Esophagus (tissue), 2 donors: ENCODE data around the gene ANK3. TPM values are rescaled to one million over a fixed set of nuclear protein-coding genes. Genes with fewer than 3 reads are reported as not detected.

ENCODE experiments used
- H3K27ac ChIP-seq, 2 donors: one replicate each; pipeline ENCODE4 v1.5.1; 2013; ENCODE audit warnings: low read depth in 2 of 2, mild to moderate bottlenecking in 2 of 2, inconsistent platforms in 1 of 2, low read length in 1 of 2, moderate library complexity in 1 of 2
- H3K27me3 ChIP-seq, 2 donors: one replicate each; pipeline ENCODE4 v1.6.1; 2013; ENCODE audit warnings: low read length in 2 of 2, control low read depth in 1 of 2, mild to moderate bottlenecking in 1 of 2; ENCODE audit not compliant: insufficient read depth in 2 of 2, control insufficient read depth in 1 of 2
- H3K36me3 ChIP-seq, 2 donors: one replicate each; pipeline ENCODE4 v1.6.1; 2013; ENCODE audit warnings: low read length in 1 of 2; ENCODE audit not compliant: control insufficient read depth in 2 of 2, insufficient read depth in 2 of 2
- H3K4me1 ChIP-seq, 2 donors: one replicate each; pipeline ENCODE4 v1.6.1; 2013; ENCODE audit warnings: low read length in 1 of 2; ENCODE audit not compliant: control insufficient read depth in 2 of 2, insufficient read depth in 2 of 2
- H3K4me3 ChIP-seq, 2 donors: one replicate each; pipeline ENCODE4 v1.5.1; 2013; ENCODE audit warnings: low read length in 2 of 2, mild to moderate bottlenecking in 2 of 2, low read depth in 1 of 2, moderate library complexity in 1 of 2
- H3K9me3 ChIP-seq, 2 donors: one replicate each; pipeline ENCODE4 v1.6.1; 2013; ENCODE audit warnings: mild to moderate bottlenecking in 2 of 2, low read depth in 1 of 2, low read length in 1 of 2, moderate library complexity in 1 of 2; ENCODE audit not compliant: control insufficient read depth in 2 of 2, insufficient read depth in 1 of 2
- WGBS, 2 donors: extraction: QIAGEN DNeasy Blood & Tissue Kit; methylation state at CpG; one replicate each; pipeline ENCODE4 v1.1.7; 2013; 5-methylcytosine and 5-hydroxymethylcytosine counted together
- polyA plus RNA-seq, 2 donors: library from polyadenylated mRNA; stranded (reverse); fragments of 200-250 nt; gene quantifications; one replicate each; pipeline ENCODE4 v1.2.3, GENCODE V29; 2013
- donor health status: healthy with polysubstance abuse.
- donor health status: Bipolar disorder and iron deficiency.

Gene ANK3
- polyA plus RNA-seq, 2 donors, result 6.9 to 7.8 TPM

- Histone ChIP-seq H3K4me3 (no peak overlapping the region), H3K27me3 (no peaks in the 10 kb centered on the region), H3K9me3 (no peaks in the 10 kb centered on the region), H3K4me1 (peaks cover 0 to 4% of the 10 kb centered on the region in 2 donors), H3K27ac (no peak overlapping the region), H3K36me3 (no peaks in the 10 kb centered on the region)
Observed at GRCh38 chr10:60309371-60309770, 80.3 kb downstream of the ANK3 start.

- peaks cover 0 to 3% of the 10 kb centered on the region in 2 donors for H3K4me1 ChIP-seq
- H3K9me3 ChIP-seq, result no peaks in the 10 kb centered on the region
- WGBS, 2 donors, result 71 to 73% methylated on average over 5 of the region's 5 CpGs
- no peaks in the 10 kb centered on the region for H3K27me3 ChIP-seq
- H3K36me3 ChIP-seq, result no peaks in the 10 kb centered on the region
- no peak overlapping the region for H3K4me3 ChIP-seq
- H3K27ac ChIP-seq, result no peak overlapping the region
Observed at GRCh38 chr10:60305380-60305892, 84.2 kb downstream of the ANK3 start.

- H3K27ac ChIP-seq, result no peak overlapping the region
Observed at GRCh38 chr10:60304829-60305379, 84.8 kb downstream of the ANK3 start.

GRCh38 chr10:60303778-60304177 lies 85.9 kb downstream of the ANK3 start:
- Histone ChIP-seq H3K4me3 (no peak overlapping the region), H3K27me3 (no peaks in the 10 kb centered on the region), H3K27ac (no peak overlapping the region), H3K9me3 (no peaks in the 10 kb centered on the region), H3K36me3 (no peaks in the 10 kb centered on the region), H3K4me1 (peaks cover 0 to 3% of the 10 kb centered on the region in 2 donors)
- WGBS, 2 donors, result 87 to 96% methylated on average over 1 of the region's 1 CpG

More at GRCh38 chr10:60304829-60305379, 84.8 kb downstream of the ANK3 start:
- Histone ChIP-seq H3K27me3 (no peaks in the 10 kb centered on the region), H3K9me3 (no peaks in the 10 kb centered on the region), H3K4me3 (no peak overlapping the region), H3K36me3 (no peaks in the 10 kb centered on the region), H3K4me1 (peaks cover 0 to 3% of the 10 kb centered on the region in 2 donors)
- 77 to 80% methylated on average over 2 of the region's 2 CpGs for WGBS, 2 donors

GRCh38 chr10:60299961-60300883 lies 89.5 kb downstream of the ANK3 start:
- H3K9me3 ChIP-seq, result no peaks in the 10 kb centered on the region
- H3K27ac ChIP-seq, result no peak overlapping the region
- H3K4me1 ChIP-seq, result peaks cover 0 to 3% of the 10 kb centered on the region in 2 donors
- 79% methylated on average over 11 of the region's 11 CpGs for WGBS, 2 donors
- no peaks in the 10 kb centered on the region for H3K27me3 ChIP-seq
- H3K36me3 ChIP-seq, result no peaks in the 10 kb centered on the region
- H3K4me3 ChIP-seq, result no peak overlapping the region

- WGBS, 2 donors, result 85 to 90% methylated on average over 1 of the region's 1 CpG
- Histone ChIP-seq H3K4me3 (no peak overlapping the region), H3K4me1 (no peaks in the 10 kb centered on the region), H3K36me3 (no peaks in the 10 kb centered on the region), H3K27ac (no peak overlapping the region), H3K27me3 (no peaks in the 10 kb centered on the region), H3K9me3 (no peaks in the 10 kb centered on the region)
Observed at GRCh38 chr10:60299390-60299778, 90.3 kb downstream of the ANK3 start.

GRCh38 chr10:60298408-60299389 lies 91.0 kb downstream of the ANK3 start:
- Histone ChIP-seq H3K4me1 (no peaks in the 10 kb centered on the region), H3K27me3 (no peaks in the 10 kb centered on the region), H3K27ac (no peak overlapping the region), H3K4me3 (no peak overlapping the region), H3K9me3 (no peaks in the 10 kb centered on the region), H3K36me3 (no peaks in the 10 kb centered on the region)
- WGBS, 2 donors, result 80 to 86% methylated on average over 9 of the region's 9 CpGs

- WGBS, 2 donors, result 69 to 75% methylated on average over 1 of the region's 1 CpG
- Histone ChIP-seq H3K4me1 (no peaks in the 10 kb centered on the region), H3K27ac (no peak overlapping the region), H3K27me3 (no peaks in the 10 kb centered on the region), H3K4me3 (no peak overlapping the region), H3K9me3 (no peaks in the 10 kb centered on the region), H3K36me3 (no peaks in the 10 kb centered on the region)
Observed at GRCh38 chr10:60296073-60296472, 93.6 kb downstream of the ANK3 start.
